Astrocyte of the spinal cord (primary cell): ENCODE data around the gene C10orf105.

ENCODE experiments used
- DNase-seq: peaks from one replicate; pipeline ENCODE4 v3.0.0; 2011; ENCODE audit warnings: low read depth, low spot score
- H3K4me3 ChIP-seq: 2 replicates; pipeline ENCODE4 v1.5.1; 2011; ENCODE audit warnings: low read depth, mild to moderate bottlenecking, low read length, moderate library complexity
- in situ Hi-C: cut with HindIII; loops from 2 replicates; pipeline ENCODE4 v1.10.0; 2017; ENCODE audit warnings: low sequenced_read_pairs
- TF ChIP-seq, protein P1 (sequence below): IDR thresholded peaks from 2 replicates; pipeline ENCODE4 v1.5.1; 2012; ENCODE audit warnings: low read depth, mild to moderate bottlenecking, low read length, inconsistent platforms

C10orf105 gene

DNA sequence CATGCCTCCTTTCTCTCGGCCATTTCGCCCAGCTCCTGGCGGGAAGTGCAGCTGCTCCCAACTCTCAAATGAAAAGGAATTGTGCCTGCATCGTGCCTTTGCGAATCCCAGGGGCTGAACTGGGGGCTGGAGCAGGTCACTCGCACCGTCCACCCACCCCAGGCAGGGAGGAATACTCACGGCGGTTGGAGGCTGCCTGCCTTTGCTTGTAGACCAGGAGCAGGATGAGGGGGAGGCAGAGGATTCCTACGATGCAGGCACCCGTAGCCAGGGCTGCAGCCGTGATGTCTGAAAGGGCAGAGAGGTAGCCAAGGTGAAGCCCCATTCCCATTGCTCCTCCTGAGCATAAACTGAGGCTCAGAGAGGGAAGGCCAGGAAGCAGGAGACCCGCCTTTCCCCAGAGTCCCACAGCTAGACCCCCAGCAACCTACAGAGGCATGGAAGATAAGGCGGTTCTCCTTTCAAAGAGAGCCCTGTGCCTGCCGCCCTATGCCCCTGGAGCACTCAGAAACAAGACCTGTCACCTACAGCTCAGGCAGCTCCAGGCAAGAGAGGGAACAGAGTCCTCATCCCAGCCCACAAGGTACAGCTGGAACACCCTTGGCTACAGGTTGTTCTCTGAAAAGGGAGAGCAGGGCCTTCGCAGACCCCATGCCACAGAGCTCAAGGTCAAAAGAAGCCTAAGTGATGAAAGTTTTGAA lies 35.8 kb upstream of the C10orf105 start:
- DNase-seq, result no peak
- TF ChIP-seq, protein P1, sequence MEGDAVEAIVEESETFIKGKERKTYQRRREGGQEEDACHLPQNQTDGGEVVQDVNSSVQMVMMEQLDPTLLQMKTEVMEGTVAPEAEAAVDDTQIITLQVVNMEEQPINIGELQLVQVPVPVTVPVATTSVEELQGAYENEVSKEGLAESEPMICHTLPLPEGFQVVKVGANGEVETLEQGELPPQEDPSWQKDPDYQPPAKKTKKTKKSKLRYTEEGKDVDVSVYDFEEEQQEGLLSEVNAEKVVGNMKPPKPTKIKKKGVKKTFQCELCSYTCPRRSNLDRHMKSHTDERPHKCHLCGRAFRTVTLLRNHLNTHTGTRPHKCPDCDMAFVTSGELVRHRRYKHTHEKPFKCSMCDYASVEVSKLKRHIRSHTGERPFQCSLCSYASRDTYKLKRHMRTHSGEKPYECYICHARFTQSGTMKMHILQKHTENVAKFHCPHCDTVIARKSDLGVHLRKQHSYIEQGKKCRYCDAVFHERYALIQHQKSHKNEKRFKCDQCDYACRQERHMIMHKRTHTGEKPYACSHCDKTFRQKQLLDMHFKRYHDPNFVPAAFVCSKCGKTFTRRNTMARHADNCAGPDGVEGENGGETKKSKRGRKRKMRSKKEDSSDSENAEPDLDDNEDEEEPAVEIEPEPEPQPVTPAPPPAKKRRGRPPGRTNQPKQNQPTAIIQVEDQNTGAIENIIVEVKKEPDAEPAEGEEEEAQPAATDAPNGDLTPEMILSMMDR, result no peak
- no peak overlapping the region for H3K4me3 ChIP-seq
- in situ Hi-C loops, result no loop called here

DNA sequence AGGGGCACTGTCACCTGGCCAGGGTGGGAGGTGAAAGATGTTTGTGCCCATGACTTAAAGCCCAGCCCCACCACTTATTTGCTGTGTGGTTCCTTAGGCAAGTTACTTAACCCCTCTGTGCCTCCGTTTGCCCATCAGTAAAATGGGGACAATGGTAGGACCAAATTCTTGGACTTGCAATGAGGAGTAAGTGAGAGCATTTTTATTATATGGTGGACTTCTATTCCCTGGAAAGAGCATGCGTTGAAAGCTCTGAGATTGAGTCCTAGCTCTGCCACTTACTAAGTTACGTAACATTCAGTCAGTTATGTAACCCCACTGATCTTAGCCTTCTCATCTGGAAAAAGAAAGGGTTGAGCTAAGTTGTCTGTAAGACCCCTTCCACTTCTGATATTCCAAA lies 35.0 kb upstream of the C10orf105 start:
- in situ Hi-C loops, result no loop called here
- H3K4me3 ChIP-seq, result no peak overlapping the region
- DNase-seq, result no peak
- TF ChIP-seq, protein P1, result no peak

DNA sequence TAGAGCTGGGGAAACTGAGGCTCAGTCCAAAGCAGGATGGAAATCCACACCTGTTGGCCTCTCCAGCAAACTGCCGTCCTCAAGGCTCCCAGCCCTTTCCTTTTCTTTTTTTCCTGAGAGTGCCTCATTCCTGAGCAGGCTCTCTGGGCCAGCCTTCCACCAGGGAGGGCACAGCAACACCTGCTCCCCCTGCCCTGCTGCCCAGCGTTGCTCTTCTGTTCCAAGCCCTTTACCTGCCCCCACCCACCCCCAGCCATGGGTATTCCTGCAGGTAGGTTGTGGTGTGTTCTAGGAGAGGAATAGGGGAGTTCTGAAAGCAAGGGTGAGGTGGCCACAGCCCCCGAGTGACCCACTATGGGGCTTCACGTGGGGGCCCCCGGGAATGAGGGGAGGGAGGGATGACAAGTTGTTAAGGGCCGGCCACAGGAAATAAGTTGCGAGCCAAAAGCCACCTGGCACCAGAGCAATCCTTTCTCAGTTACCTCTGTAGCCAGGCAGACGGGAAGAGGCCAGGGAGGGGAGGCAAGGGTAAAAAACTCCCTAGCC lies 34.5 kb upstream of the C10orf105 start:
- no peak overlapping the region for H3K4me3 ChIP-seq
- DNase-seq, result no peak
- in situ Hi-C loops, result no loop called here
- TF ChIP-seq, protein P1, result no peak

DNA sequence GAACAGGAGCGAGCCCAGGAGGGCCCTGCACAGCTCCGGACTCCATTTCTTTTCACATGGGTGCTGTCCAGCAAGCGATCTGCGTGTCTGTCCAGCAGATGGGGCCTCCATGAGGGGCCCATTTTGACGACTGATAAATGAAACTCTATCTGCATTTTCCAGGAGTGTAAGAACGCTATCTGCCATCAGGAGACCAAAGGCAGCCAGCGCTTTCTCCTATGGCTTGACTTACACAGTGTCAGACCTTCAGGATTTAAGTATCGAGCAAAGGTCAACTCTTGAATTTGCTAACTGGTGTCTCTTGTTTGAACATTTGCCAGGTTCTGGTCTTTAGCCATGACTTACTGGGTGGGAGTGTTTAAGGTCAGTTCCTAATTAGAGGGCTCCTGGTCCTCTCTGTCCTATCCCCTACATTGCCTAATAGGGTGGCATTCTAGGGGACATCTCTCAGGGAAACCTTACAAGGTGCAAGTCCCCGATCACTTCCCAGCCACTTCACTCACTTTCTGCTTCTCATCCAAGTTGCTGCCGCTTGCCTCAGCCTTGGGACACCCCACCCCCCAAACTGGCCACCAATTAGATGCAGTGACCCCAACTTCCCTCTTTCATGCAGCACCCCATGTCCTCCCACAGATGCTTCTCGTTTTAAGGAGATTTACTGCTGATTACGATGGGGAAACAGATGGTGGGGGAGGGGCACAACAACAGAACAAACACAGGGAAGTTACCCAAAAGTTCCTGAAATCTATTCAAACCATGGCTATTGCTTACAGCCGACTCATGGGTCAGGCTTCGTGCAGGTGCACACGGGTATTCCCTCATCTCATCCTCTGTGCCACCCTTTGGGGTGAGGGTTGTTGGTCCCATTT lies 33.7 kb upstream of the C10orf105 start:
- no peak overlapping the region for H3K4me3 ChIP-seq
- TF ChIP-seq, protein P1, result no peak
- no peak for DNase-seq
- in situ Hi-C loops, result no loop called here

DNA sequence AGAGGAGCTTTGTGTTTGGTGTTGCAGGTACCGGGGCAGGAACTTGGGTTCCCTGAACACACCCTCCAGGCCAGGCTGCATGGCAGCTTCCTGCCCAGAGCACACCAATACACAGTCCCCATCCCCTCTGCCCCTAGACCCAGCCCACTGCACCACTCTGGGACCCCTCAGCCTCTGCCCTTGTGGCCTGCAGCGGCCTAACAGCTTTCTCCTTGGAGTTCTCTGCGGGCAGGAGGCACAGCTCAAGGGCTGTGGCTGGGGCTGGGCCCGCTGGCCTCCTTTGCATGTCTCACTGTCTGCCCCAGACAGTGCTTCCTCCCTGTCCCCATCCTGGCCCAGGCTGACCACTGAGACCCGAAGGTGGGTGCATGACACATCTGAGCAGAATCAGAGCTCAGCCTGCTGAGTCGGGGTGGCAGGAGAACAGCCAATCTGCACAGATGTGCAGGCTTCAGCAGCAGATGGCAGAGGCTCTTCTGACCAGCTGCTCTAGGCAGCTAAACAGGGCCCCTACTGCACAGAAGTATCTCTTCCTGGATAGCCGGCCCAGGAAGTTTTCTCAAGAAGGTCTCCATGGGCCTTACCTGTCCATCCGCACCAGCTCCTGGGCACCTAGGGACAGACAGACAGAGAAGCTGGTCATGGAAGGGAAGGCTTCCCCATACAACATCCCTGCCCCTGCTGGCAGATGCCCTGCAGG lies 33.0 kb upstream of the C10orf105 start:
- TF ChIP-seq, protein P1, result no peak
- in situ Hi-C loops, result no loop called here
- no peak for DNase-seq
- H3K4me3 ChIP-seq, result no peak overlapping the region

DNA sequence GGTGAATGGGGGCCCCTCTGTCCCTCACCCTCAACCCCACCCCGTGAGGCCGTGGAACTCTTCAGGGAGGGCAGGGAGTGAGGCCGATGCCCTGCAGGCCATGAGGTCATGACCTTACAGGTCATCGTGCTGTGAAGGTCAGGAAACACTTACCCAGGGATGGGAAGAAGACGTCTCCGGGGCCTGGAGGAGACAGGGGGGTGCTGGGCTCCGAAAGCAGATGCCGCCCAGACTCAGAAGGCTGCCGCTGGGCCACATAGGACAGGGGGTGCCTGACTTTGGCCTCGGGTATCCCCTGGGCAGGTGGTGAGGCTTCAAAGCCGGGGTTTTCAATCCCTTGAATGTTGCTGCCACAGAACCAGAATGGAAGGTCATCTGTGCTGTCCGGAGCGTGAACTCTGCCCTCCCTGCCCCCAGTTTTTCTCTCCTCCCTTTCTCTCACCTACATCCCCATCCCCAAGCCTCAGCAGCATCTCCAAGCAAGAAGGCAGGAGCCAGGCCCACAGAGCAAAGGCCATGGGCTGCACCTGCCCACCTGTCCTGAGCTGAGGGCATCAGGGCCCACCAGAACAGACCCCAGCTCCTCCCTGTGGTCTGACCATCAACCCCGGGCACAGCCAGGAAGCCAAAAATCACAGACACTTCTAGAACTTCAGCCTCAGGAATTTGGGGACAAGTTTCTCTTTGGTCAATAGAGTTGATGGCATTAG lies 32.1 kb upstream of the C10orf105 start:
- in situ Hi-C loops, result no loop called here
- TF ChIP-seq, protein P1, result no peak
- H3K4me3 ChIP-seq, result no peak overlapping the region
- no peak for DNase-seq
